NCI-H69 (cell line): ENCODE results near the gene SPINT2.

ENCODE experiments used
- DNase-seq: peaks from one replicate; lab custom pipeline; 2025; lab: John Stamatoyannopoulos, UW

The SPINT2 gene

DNA sequence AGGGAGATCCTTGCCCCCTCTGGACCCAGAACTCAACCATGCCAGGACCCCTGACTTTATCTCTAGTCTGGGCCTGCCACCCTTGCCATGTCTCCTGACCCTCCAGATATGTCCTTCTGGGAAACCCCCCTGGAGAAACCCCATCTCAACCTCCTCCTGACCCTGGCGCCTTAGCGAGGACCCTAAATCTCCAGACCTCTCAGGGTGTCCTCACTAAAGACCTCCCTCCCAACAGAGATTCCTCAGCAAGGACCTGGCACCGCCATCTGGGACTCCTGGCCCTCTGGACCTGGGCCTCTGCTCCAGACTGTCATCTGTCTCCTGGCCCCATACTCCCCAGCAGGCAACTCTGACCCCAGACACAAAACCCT is 56.6 kb downstream of the SPINT2 start:
- no peak for DNase-seq

DNA sequence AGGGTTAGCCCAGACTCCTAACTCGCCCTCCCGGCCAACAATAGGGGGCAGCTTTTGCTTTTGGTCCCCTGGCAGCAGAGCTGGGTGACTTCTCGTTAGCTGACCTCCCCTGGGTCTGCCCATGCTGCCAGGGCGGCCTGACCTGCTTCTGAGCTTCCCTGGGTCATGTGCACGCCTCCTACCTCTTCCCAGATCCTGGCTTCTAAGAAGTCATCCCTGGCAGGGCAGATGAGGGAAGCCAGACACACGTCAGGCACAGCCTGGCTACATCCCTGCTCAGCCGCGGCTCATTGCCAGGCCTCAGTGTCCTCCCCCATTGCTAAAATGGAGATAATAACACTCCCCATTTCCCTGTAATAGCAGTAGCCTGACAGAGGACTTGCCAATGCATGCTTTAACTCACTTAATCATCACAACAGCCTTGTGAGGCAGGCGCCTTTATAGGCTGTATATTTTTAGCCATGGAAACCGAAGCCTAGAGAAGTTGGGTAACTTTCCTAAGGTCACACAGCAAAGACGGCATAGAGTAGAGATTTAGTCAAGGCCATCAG is 57.3 kb downstream of the SPINT2 start:
- no peak for DNase-seq

DNA sequence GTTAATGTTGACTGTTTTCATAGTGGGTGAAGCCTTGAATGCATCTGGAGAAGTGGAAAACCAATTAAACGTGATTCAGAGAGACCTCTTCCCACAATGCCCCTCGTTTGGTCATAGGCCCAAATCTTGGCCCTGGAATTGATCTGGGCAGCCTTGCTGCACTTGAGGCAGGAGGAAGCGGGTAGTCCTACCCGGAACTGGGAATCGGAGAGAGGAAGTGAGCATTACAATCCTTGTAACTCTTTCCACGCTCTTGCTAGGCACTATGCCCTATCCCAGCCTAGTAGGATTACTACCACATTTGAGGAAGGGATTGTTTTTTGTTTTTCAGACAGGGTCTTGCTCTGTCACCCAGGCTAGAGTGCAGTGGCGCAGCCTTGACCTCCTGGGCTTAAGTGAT is 58.9 kb downstream of the SPINT2 start:
- DNase-seq: no peak

DNA sequence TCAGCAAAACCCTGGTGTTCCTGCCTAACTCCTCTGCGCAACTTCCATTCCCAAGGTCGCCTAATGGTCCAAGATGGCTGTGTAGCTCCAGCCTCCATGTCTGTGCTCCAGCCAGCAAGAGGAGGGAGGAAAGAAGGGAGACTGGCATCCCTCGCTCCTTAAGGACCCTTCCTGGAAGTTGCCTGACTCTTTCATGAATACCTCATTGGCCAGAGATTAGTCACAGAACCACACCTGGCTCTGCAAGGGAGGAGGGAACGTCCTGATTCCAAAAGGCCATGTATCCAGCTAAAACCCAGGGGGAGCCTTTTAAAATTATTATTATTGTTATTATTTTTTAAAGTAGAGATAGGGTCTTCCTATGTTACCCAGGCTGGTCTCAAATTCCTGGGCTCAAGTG is 60.1 kb downstream of the SPINT2 start:
- DNase-seq: no peak

DNA sequence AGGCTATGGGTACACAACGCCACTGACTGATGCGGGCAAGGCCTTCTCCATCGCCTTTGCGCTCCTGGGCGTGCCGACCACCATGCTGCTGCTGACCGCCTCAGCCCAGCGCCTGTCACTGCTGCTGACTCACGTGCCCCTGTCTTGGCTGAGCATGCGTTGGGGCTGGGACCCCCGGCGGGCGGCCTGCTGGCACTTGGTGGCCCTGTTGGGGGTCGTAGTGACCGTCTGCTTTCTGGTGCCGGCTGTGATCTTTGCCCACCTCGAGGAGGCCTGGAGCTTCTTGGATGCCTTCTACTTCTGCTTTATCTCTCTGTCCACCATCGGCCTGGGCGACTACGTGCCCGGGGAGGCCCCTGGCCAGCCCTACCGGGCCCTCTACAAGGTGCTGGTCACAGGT is 62.2 kb downstream of the SPINT2 start:
- no peak for DNase-seq

DNA sequence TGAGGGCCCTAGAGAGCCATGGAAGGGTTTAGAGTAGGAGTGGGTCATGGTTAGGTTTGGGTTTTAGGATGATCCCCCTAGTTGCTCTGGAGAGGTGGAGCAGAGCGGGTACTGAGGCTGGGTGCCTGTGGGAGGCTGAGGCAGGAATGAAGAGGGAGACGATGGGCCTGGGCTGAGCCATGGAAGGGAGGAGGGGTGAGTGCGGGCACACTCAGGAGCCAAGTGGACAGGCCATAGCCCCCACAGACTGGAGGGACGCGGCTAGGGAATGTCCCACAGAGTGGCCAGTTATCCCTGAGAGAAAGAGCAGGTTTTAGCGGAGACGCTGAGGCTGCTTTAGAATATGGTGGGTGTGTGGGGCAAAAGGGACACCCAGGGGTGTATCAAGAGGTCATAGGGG is 65.3 kb downstream of the SPINT2 start:
- DNase-seq: no peak

DNA sequence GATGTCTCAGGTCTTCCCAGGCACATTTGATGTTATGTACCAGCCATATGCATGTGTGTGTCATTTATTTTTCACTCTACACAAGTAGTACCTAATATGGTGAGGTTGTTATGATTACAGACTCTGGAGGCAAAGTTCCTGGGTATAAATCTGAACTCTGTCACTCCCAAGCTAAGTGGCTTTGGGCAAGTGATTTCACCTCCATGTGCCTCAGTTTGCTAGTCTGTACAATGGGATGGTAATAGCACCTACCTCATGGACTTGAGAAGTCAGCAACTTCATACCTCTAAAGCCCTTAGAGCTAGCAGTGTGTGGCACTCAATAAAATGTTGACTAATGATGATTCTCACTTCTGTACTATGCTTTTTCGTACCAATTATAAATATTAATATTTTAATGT is 67.4 kb downstream of the SPINT2 start:
- DNase-seq: no peak

DNA sequence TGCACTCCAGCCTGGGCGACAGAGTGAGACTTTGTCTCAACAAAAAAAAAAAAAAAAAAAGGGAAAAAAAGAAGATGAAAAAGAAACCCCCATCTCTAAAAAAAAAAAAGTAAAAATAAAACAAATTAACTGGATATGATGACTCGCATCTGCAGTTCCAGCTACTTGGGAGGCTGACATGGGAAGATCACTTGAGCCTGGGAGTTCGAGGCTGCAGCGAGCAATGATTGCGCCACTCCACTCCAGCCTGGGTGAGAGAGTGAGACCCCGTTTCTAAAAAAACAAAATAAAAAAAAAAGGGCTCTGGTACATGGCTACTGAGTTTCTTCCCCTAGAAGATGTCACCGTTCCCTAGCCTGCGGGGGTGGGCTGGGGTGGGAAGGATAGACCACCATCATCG is 68.9 kb downstream of the SPINT2 start:
- no peak for DNase-seq

DNA sequence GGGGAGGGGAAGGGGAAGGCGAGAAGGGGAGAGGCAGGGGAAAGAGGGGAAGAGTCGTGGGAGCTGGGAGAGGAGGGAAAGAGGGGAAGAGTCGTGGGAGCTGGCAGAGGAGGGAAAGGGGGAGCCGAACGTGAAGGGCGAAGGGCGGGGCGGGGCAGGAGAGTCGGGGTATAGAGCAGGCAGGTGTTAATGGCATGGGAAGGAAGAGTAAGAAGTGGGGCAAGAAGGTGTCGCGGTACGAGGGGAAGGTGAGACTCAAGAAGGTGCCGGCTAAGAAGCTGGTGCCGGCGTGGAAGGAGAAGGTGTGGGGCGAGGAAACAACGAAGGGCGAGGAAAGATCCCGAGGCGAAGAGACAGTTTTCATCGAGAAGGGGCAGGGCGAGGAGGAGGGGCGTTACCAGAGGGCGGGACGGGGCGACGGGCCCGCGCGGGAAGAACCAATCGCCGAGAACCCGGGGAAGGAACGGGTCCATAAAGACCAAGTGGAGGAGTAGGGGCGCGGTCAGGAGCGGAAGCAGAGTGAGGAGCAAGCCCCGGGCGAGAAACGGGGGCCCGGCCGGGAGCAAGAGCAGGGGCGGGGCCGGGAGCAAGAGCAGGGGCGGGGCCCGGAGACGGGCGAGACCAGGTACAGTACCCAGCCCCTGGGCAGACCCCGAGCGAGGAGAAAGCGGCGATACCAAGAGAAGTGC is 71.7 kb downstream of the SPINT2 start:
- DNase-seq: peak; percentile 99

DNA sequence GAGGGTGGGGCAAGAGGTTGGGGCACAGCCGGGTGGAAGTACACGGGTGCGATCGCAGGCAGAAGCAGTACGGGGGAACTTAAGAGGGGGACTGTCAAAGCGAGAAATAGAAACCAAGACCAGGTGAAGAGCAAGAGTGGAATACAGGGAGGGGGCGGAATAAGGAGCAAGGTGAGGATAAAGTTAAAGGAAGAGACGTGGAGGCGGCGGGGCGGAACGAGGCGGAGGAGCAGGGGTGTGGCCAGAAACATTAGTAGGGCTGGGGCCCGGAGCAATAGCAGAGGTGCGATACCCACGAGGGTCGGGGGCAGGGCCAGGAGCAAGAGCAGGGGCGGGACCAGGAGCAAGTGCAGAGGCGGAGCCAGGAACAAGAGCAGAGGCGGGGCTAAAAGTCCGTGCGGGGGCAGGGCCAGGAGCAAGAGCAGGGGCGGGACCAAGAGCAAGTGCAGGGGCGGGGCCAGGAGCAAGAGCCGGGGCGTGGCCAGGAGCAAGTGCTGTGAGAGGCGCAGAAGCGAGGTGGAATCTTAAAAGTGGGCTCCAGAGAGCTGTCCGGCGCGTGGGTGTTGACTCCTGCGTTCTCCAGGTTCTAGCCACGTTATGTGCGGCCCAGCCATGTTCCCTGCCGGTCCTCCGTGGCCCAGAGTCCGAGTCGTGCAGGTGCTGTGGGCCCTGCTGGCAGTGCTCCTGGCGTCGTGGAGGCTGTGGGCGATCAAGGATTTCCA is 72.4 kb downstream of the SPINT2 start:
- peak; percentile 97 for DNase-seq

DNA sequence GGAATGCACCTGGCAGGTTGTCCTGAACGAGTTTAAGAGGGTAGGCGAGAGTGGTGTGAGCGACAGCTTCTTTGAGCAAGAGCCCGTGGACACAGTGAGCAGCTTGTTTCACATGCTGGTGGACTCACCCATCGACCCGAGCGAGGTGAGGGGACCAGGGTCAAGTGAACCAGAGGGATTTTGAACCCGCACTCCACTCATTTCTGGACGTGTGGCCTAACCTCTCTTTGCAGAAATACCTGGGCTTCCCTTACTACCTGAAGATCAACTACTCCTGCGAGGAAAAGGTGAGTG is 72.9 kb downstream of the SPINT2 start:
- no peak for DNase-seq

DNA sequence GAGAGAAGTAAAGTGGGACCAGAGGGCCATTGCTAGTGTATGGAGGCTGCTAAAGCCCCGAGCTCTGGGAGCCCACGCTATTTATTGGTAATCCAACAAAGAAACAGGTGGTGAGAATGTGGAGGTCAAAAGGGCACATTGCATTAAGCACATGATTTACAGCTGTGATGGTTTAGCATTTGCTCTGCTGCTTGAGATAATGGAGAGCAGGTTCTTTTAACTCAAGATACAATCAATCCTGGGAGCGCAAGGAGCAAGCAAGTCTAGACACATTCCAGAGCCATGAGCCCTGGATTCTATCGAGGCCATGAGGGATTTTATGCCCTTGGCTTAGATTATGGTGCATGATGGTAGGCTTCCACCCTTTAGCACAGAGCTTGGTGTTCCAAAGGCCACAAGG is 74.6 kb downstream of the SPINT2 start:
- DNase-seq: peak; percentile 37

DNA sequence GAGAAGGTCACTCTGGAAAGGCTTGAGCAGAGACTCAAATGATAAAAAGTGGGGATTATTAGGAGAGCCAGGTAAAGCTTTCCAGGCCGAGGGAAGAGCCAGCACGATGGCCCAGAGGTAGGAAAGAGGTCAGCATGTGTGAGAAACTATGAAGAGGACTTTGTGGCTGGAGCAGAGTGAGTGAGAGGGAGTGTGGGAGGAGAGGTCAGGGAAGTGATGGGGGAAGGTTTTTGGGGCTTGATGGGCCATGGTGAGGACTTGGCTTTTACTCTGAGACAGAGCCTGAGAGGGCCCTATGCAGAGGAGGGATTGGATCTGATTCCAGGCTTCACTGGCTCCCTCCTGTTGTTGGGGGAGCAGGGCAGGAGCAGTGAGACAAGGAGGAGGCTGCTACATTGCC is 76.6 kb downstream of the SPINT2 start:
- DNase-seq: no peak
